PC-3 (cell line): Measurements from ENCODE around the gene PARP4.

Source experiments
- CTCF ChIP-seq: fragments of 300-600 bp; sonication (generic); conservative IDR thresholded peaks from 2 replicates; pipeline ENCODE4 v1.5.1; 2017; ENCODE audit warnings: antibody characterized with exemption, low read depth, mild to moderate bottlenecking, low read length
- EZH2 ChIP-seq: fragments of 300-600 bp; sonication (generic); IDR thresholded peaks from one replicate; pipeline ENCODE4 v1.6.1; 2017; ENCODE audit warnings: antibody characterized with exemption, mild to moderate bottlenecking, low read length; ENCODE audit not compliant: unreplicated experiment
- EZH2phosphoT487 ChIP-seq: fragments of 300-600 bp; sonication (generic); IDR thresholded peaks from 2 replicates; pipeline ENCODE4 v1.6.1; 2018; ENCODE audit warnings: mild to moderate bottlenecking, antibody characterized with exemption, low read length, borderline replicate concordance

- TF ChIP-seq EZH2phosphoT487 (no peak), EZH2 (no peak), CTCF (no peak)
These were observed 106.1 kb downstream of the PARP4 start for GRCh38 chr13:24406524-24406923.
